IMR-90 (cell line): Measurements from ENCODE around the gene CFAP61. TPM values are rescaled to one million over a fixed set of nuclear protein-coding genes. Genes with fewer than 3 reads are reported as not detected.

Experiments
- ATAC-seq: fragments of 200-7000 bp; cut with Tn5 transposase; 2 replicates; pipeline ENCODE4 v1.9.1; 2020; ENCODE audit warnings: low read depth, mild to moderate bottlenecking, moderate library complexity
- BruUV-seq: library from RNA; stranded (reverse); fragments of 400-500 nt; replicated peaks from 2 replicates; lab custom pipeline; 2021; lab: Mats Ljungman, UMichigan
- CTCF ChIA-PET: fragments of 300-600 bp; formaldehyde crosslinking; extraction: SDS; loops from one replicate; lab custom pipeline; 2021; ENCODE audit warnings: antibody characterized with exemption; lab: Yijun Ruan, JAX
- POLR2A ChIA-PET: fragments of 300-600 bp; sonication (Branson Sonifier 250); formaldehyde crosslinking; loops from one replicate; lab custom pipeline; 2022; ENCODE audit warnings: antibody characterized with exemption; ENCODE audit not compliant: unreplicated experiment; lab: Charles Lee
- DNase-seq: peaks from one replicate; pipeline ENCODE4 v3.0.0; 2013
- H2AFZ ChIP-seq: replicated peaks from 2 replicates; pipeline ENCODE3; 2013; ENCODE audit warnings: low read length, mild to moderate bottlenecking; ENCODE audit not compliant: poor library complexity
- H2AK5ac ChIP-seq: 2 replicates; pipeline ENCODE4 v1.6.1; 2013; ENCODE audit warnings: low read depth, low read length, inconsistent platforms
- H2AK9ac ChIP-seq: replicated peaks from 2 replicates; pipeline ENCODE3; 2013; ENCODE audit warnings: mild to moderate bottlenecking, low read depth, low read length, moderate library complexity; ENCODE audit not compliant: poor library complexity
- H2BK120ac ChIP-seq: 2 replicates; pipeline ENCODE4 v1.6.1; 2013; ENCODE audit warnings: low read depth, low read length, inconsistent platforms
- H2BK15ac ChIP-seq: 3 replicates; pipeline ENCODE4 v1.6.1; 2013; ENCODE audit warnings: low read depth, low read length, inconsistent platforms
- H2BK20ac ChIP-seq: 2 replicates; pipeline ENCODE4 v1.6.1; 2013; ENCODE audit warnings: low read depth, mild to moderate bottlenecking, inconsistent platforms, low read length, moderate library complexity
- H2BK5ac ChIP-seq: 2 replicates; pipeline ENCODE4 v1.6.1; 2013; ENCODE audit warnings: mild to moderate bottlenecking, low read depth, low read length, inconsistent platforms; ENCODE audit not compliant: poor library complexity, severe bottlenecking
- H3K14ac ChIP-seq: replicated peaks from 2 replicates; pipeline ENCODE4 v1.6.1; 2013; ENCODE audit warnings: low read depth, low read length, inconsistent platforms
- H3K18ac ChIP-seq: 2 replicates; pipeline ENCODE4 v1.6.1; 2013; ENCODE audit warnings: low read depth, low read length, control low read depth
- H3K23ac ChIP-seq: 2 replicates; pipeline ENCODE4 v1.6.1; 2013; ENCODE audit warnings: low read depth, low read length, inconsistent platforms
- H3K27ac ChIP-seq: 2 replicates; pipeline ENCODE4 v1.5.1; 2013; ENCODE audit warnings: mild to moderate bottlenecking, control low read depth, low read length; ENCODE audit not compliant: insufficient read depth
- H3K27me3 ChIP-seq: 2 replicates; pipeline ENCODE4 v1.6.1; 2013; ENCODE audit warnings: low read length; ENCODE audit not compliant: control insufficient read depth, insufficient read depth
- H3K36me3 ChIP-seq: 2 replicates; pipeline ENCODE4 v1.6.1; 2013; ENCODE audit warnings: low read length, mixed read lengths; ENCODE audit not compliant: control insufficient read depth, insufficient read depth
- H3K4ac ChIP-seq: 2 replicates; pipeline ENCODE4 v1.6.1; 2013; ENCODE audit warnings: low read depth, low read length, inconsistent platforms
- H3K4me1 ChIP-seq: 2 replicates; pipeline ENCODE4 v1.6.1; 2013; ENCODE audit warnings: low read length, mixed read lengths; ENCODE audit not compliant: control insufficient read depth, insufficient read depth
- H3K4me2 ChIP-seq: 2 replicates; pipeline ENCODE4 v1.6.1; 2013; ENCODE audit warnings: low read depth, mild to moderate bottlenecking, control low read depth, low read length, moderate library complexity
- H3K4me3 ChIP-seq: 2 replicates; pipeline ENCODE4 v1.5.1; 2013; ENCODE audit warnings: low read depth, mild to moderate bottlenecking, control low read depth, low read length, moderate library complexity; ENCODE audit not compliant: insufficient read depth
- H3K56ac ChIP-seq: 2 replicates; pipeline ENCODE4 v1.6.1; 2013; ENCODE audit warnings: low read length, inconsistent platforms; ENCODE audit not compliant: insufficient read depth; ENCODE audit errors: extremely low read depth
- H3K79me1 ChIP-seq, 2 experiments: 2 replicates each; pipeline ENCODE4 v1.6.1; 2013; ENCODE audit warnings: low read length in 2 of 2, inconsistent platforms in 1 of 2, low read depth in 1 of 2
- H3K9ac ChIP-seq: 2 replicates; pipeline ENCODE4 v1.6.1; 2013; ENCODE audit warnings: low read depth, low read length, control low read depth
- H3K9me1 ChIP-seq: 2 replicates; pipeline ENCODE4 v1.6.1; 2013; ENCODE audit warnings: low read length, inconsistent platforms; ENCODE audit not compliant: insufficient read depth
- H3K9me3 ChIP-seq: 2 replicates; pipeline ENCODE4 v1.6.1; 2013; ENCODE audit warnings: low read length; ENCODE audit not compliant: control insufficient read depth, insufficient read depth
- H4K20me1 ChIP-seq: 2 replicates; pipeline ENCODE4 v1.6.1; 2013; ENCODE audit warnings: low read length, inconsistent platforms; ENCODE audit not compliant: insufficient read depth
- H4K5ac ChIP-seq: 2 replicates; pipeline ENCODE4 v1.6.1; 2013; ENCODE audit warnings: mild to moderate bottlenecking, low read depth, low read length, control low read depth
- H4K8ac ChIP-seq, 2 experiments: 2 replicates each; pipeline ENCODE4 v1.6.1; 2013; ENCODE audit warnings: low read depth in 2 of 2, low read length in 2 of 2, control low read depth in 1 of 2, inconsistent platforms in 1 of 2
- H4K91ac ChIP-seq: 2 replicates; pipeline ENCODE4 v1.6.1; 2013; ENCODE audit warnings: low read depth, low read length, inconsistent platforms; ENCODE audit not compliant: insufficient read depth
- CEBPB ChIP-seq: IDR thresholded peaks from 2 replicates; pipeline ENCODE4 v1.6.1; 2012; ENCODE audit warnings: low read depth, low read length, improper control_type of control experiment
- FOS ChIP-seq: fragments of 150-350 bp; IDR thresholded peaks from 2 replicates; pipeline ENCODE4 v1.6.1; 2016; ENCODE audit warnings: low read depth, low read length
- RCOR1 ChIP-seq: IDR thresholded peaks from 2 replicates; pipeline ENCODE4 v1.6.1; 2012; ENCODE audit warnings: mild to moderate bottlenecking, low read length, improper control_type of control experiment; ENCODE audit not compliant: insufficient replicate concordance
- RFX5 ChIP-seq: IDR thresholded peaks from 2 replicates; pipeline ENCODE4 v1.8.0; 2012; ENCODE audit warnings: low read depth, mild to moderate bottlenecking, low read length, moderate library complexity
- WGBS, 2 experiments: methylation state at CpG; one replicate each; pipeline versions ENCODE4 v1.1.5 to v1.1.7; 2013; ENCODE audit warnings: missing lambda C conversion rate in 2 of 2; ENCODE audit not compliant: insufficient read length in 1 of 2; ENCODE audit errors: extremely low coverage in 2 of 2; 5-methylcytosine and 5-hydroxymethylcytosine counted together
- dilution Hi-C: fragments of 300-500 bp; cut with HindIII; formaldehyde crosslinking; loops from one replicate; pipeline ENCODE4 v1.14.3; 2018; ENCODE audit warnings: low sequenced_read_pairs; ENCODE audit not compliant: unreplicated experiment
- in situ Hi-C: fragments of 300-500 bp; cut with MboI; formaldehyde crosslinking; loops from 3 replicates; pipeline ENCODE4 v1.14.3; 2019; ENCODE audit warnings: low sequenced_read_pairs, inconsistent platforms, mixed read lengths
- intact Hi-C: fragments of 100-400 bp; cut with micrococcal nuclease; formaldehyde crosslinking; loops from 2 replicates; pipeline ENCODE4 v1.10.0; 2022
- polyA plus RNA-seq, 3 experiments: library from polyadenylated mRNA; depleted of rRNA; stranded (reverse); fragments of >200 nt; gene quantifications; 2 replicates each; pipeline ENCODE4 v1.2.3, GENCODE V29; 2012; ENCODE audit warnings: low replicate concordance in 1 of 3
- total RNA-seq: library from RNA; depleted of rRNA; stranded (reverse); fragments of >200 nt; gene quantifications from 2 replicates; pipeline ENCODE4 v1.2.3, GENCODE V29; 2012
- TF ChIP-seq, protein P1 (sequence below): fragments of 150-350 bp; IDR thresholded peaks from 2 replicates; pipeline ENCODE4 v1.6.1; 2016; ENCODE audit warnings: low read depth, mild to moderate bottlenecking, low read length, moderate library complexity, borderline replicate concordance

The CFAP61 gene
- total and polyA plus RNA-seq, 2 of the 4 experiments (the other 2 are of a cell fraction) = 0.07 TPM; not detected in 1

DNA sequence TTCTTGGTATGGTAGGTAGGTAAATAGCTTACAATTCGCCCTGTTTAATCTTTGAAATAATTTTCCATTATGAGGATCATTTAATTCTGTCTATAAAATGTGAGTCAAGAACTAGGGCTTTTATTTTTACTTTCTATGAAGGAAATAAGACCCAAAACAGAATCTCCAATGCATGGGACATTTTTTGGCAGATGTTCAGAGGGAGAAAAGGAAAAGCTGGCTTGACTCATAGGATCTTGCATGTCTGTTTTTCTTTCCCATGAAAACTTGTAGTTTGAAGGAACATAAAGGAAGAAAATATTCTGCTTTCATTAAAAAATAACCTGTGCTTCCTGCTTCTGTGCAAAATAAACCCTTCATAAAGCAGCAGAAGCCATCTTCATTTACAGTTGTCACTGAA is 172.5 kb downstream of the CFAP61 start:
- no peaks in the 10 kb centered on the region for H3K9me1 ChIP-seq
- DNase-seq (no peak), ATAC-seq (no peak)
- no CpG with 5 or more reads among the region's 1 CpG for WGBS, 2 experiments
- no peak overlapping the region for H3K14ac ChIP-seq
- TF ChIP-seq RCOR1 (no peak), FOS (no peak), RFX5 (no peak), CEBPB (no peak)
- TF ChIP-seq, protein P1, sequence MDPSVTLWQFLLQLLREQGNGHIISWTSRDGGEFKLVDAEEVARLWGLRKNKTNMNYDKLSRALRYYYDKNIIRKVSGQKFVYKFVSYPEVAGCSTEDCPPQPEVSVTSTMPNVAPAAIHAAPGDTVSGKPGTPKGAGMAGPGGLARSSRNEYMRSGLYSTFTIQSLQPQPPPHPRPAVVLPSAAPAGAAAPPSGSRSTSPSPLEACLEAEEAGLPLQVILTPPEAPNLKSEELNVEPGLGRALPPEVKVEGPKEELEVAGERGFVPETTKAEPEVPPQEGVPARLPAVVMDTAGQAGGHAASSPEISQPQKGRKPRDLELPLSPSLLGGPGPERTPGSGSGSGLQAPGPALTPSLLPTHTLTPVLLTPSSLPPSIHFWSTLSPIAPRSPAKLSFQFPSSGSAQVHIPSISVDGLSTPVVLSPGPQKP = no peak
- H4K5ac ChIP-seq = no peak overlapping the region
- POLR2A ChIA-PET = no interaction called here
- no peak overlapping the region for H3K4me3 ChIP-seq
- in situ Hi-C loops (loop anchor here (25.0 kb wide), 1 partner anchor 538 kb away; no protein-coding TSS in a partner anchor), intact Hi-C loops (no loop called here), dilution Hi-C loops (no loop called here)
- no peaks in the 10 kb centered on the region for H3K4me1 ChIP-seq
- CTCF ChIA-PET = interaction anchor here (2.0 kb wide), 1 partner anchor 12 kb away, joined by 10 read pairs; no protein-coding TSS in a partner anchor
- H2AK9ac ChIP-seq = no peak overlapping the region
- no peak overlapping the region for H2BK15ac ChIP-seq
- BruUV-seq = no TSS peak
- no peak overlapping the region for H3K56ac ChIP-seq
- H3K23ac ChIP-seq = no peak overlapping the region
- no peak overlapping the region for H4K8ac ChIP-seq
- H2BK120ac ChIP-seq = no peak overlapping the region
- no peaks in the 10 kb centered on the region for H3K9me3 ChIP-seq
- H3K4me2 ChIP-seq = no peak overlapping the region
- no peaks in the 10 kb centered on the region; the same call in 1 of the 2 replicates for H3K27me3 ChIP-seq
- no peaks in the 10 kb centered on the region for H4K20me1 ChIP-seq
- H3K18ac ChIP-seq = no peak overlapping the region
- H3K4ac ChIP-seq = no peak overlapping the region
- H3K36me3 ChIP-seq = no peaks in the 10 kb centered on the region
- H3K27ac ChIP-seq = no peak overlapping the region
- no peaks in the 10 kb centered on the region for H3K79me1 ChIP-seq
- no peak overlapping the region for H3K9ac ChIP-seq
- H2AFZ ChIP-seq = no peak overlapping the region
- H2AK5ac ChIP-seq = no peak overlapping the region
- no peak overlapping the region for H2BK20ac ChIP-seq
- no peak overlapping the region for H2BK5ac ChIP-seq
- no peak overlapping the region for H4K91ac ChIP-seq
